Neural cell (in vitro differentiated cells): ENCODE results near the gene BICD1. TPM values are rescaled to one million over a fixed set of nuclear protein-coding genes. Genes with fewer than 3 reads are reported as not detected.

ENCODE experiments used
- H2AFZ ChIP-seq: fragments of 200-600, 300-800 bp; sonication (generic), shearing (Covaris generic); 2 replicates; pipeline ENCODE4 v1.6.0; 2014; ENCODE audit warnings: low read depth, mild to moderate bottlenecking, antibody characterized with exemption, low read length, moderate library complexity
- H3F3A ChIP-seq: fragments of 200-600 bp; shearing (Covaris generic); 2 replicates; pipeline ENCODE4 v1.6.1; 2016; ENCODE audit warnings: mild to moderate bottlenecking, moderate library complexity, mixed read lengths, antibody characterized with exemption, low read length; ENCODE audit not compliant: insufficient read depth, poor library complexity, severe bottlenecking
- H3K27ac ChIP-seq: fragments of 200-600, 300-800 bp; sonication (generic), shearing (Covaris generic); 2 replicates; pipeline ENCODE4 v1.5.1; 2014; ENCODE audit warnings: mild to moderate bottlenecking, low read length, moderate library complexity
- H3K27me3 ChIP-seq: fragments of 300-800, 200-600 bp; sonication (generic), shearing (Covaris generic); 2 replicates; pipeline ENCODE4 v1.6.0; 2014; ENCODE audit warnings: mild to moderate bottlenecking, low read depth, low read length, moderate library complexity; ENCODE audit not compliant: insufficient read depth
- H3K36me3 ChIP-seq: fragments of 300-800, 200-600 bp; sonication (generic), shearing (Covaris generic); 2 replicates; pipeline ENCODE4 v1.5.1; 2014; ENCODE audit warnings: mild to moderate bottlenecking, antibody characterized with exemption, low read length, moderate library complexity; ENCODE audit not compliant: insufficient read depth
- H3K4me2 ChIP-seq: fragments of 300-800, 200-600 bp; sonication (generic), shearing (Covaris generic); 2 replicates; pipeline ENCODE4 v1.6.0; 2014; ENCODE audit warnings: mild to moderate bottlenecking, low read length
- H3K4me3 ChIP-seq: fragments of 300-800, 200-600 bp; sonication (generic), shearing (Covaris generic); 2 replicates; pipeline ENCODE4 v1.5.1; 2014; ENCODE audit warnings: mild to moderate bottlenecking, low read length, moderate library complexity
- H3K79me2 ChIP-seq: fragments of 200-600 bp; shearing (Covaris generic); replicated peaks from 2 replicates; pipeline ENCODE4 v1.6.0; 2014; ENCODE audit warnings: mild to moderate bottlenecking, low read length, moderate library complexity; ENCODE audit not compliant: insufficient read depth
- H3K9ac ChIP-seq: fragments of 300-800, 200-600 bp; sonication (generic), shearing (Covaris generic); 2 replicates; pipeline ENCODE4 v1.6.1; 2016; ENCODE audit warnings: mild to moderate bottlenecking, low read length, mixed read lengths
- H3K9me2 ChIP-seq: fragments of 200-600 bp; shearing (Covaris generic); 2 replicates; pipeline ENCODE4 v1.6.1; 2016; ENCODE audit warnings: mild to moderate bottlenecking, low read length, mixed read lengths; ENCODE audit not compliant: insufficient read depth
- H3K9me3 ChIP-seq: fragments of 200-600, 300-800 bp; sonication (generic), shearing (Covaris generic); 2 replicates; pipeline ENCODE4 v1.6.1; 2016; ENCODE audit warnings: mild to moderate bottlenecking, mixed run types, low read length, moderate library complexity, mixed read lengths
- H4K20me1 ChIP-seq: fragments of 200-600 bp; shearing (Covaris generic); 2 replicates; pipeline ENCODE4 v1.6.1; 2016; ENCODE audit warnings: mild to moderate bottlenecking, mixed run types; ENCODE audit not compliant: insufficient read depth
- CTCF ChIP-seq: fragments of 450-650 bp; IDR thresholded peaks from 2 replicates; pipeline ENCODE4 v1.5.1; 2014; ENCODE audit warnings: antibody characterized with exemption, mild to moderate bottlenecking, moderate library complexity; ENCODE audit not compliant: poor library complexity, severe bottlenecking
- EP300 ChIP-seq: fragments of 450-650 bp; conservative IDR thresholded peaks from 2 replicates; pipeline ENCODE4 v1.6.1; 2014; ENCODE audit warnings: antibody characterized with exemption, mild to moderate bottlenecking, moderate library complexity; ENCODE audit not compliant: poor library complexity, severe bottlenecking
- EZH2 ChIP-seq: fragments of 200-600, 300-800 bp; shearing (Covaris generic), sonication (generic); IDR thresholded peaks from 2 replicates; pipeline ENCODE4 v1.6.1; 2014; ENCODE audit warnings: antibody characterized with exemption, low read length, borderline replicate concordance, mild to moderate bottlenecking; ENCODE audit not compliant: insufficient read depth, poor library complexity, severe bottlenecking
- MXI1 ChIP-seq: fragments of 450-650 bp; conservative IDR thresholded peaks from 2 replicates; pipeline ENCODE4 v1.6.1; 2014; ENCODE audit warnings: antibody characterized with exemption, mild to moderate bottlenecking; ENCODE audit not compliant: poor library complexity, severe bottlenecking
- POLR2AphosphoS5 ChIP-seq: IDR thresholded peaks from 2 replicates; pipeline ENCODE4 v1.6.1; 2012
- RAD21 ChIP-seq: fragments of 450-650 bp; conservative IDR thresholded peaks from 2 replicates; pipeline ENCODE4 v1.6.1; 2014; ENCODE audit warnings: antibody characterized with exemption, mild to moderate bottlenecking, moderate library complexity
- REST ChIP-seq: IDR thresholded peaks from 2 replicates; pipeline ENCODE4 v1.6.1; 2012; ENCODE audit warnings: borderline replicate concordance
- SMC3 ChIP-seq: fragments of 450-650 bp; conservative IDR thresholded peaks from 2 replicates; pipeline ENCODE4 v1.6.1; 2014; ENCODE audit warnings: antibody characterized with exemption, mild to moderate bottlenecking, moderate library complexity; ENCODE audit not compliant: poor library complexity
- TAF1 ChIP-seq: IDR thresholded peaks from 2 replicates; pipeline ENCODE4 v1.6.1; 2012; ENCODE audit warnings: low read depth
- polyA plus RNA-seq: library from polyadenylated mRNA; depleted of rRNA; stranded (reverse); fragments of >200 nt; gene quantifications from 2 replicates; pipeline ENCODE4 v1.2.3, GENCODE V29; 2014

BICD1 gene
- polyA plus RNA-seq, 1 donor from 2014 or later, result 41.1 TPM

- Histone ChIP-seq H3F3A (no peaks in the 10 kb centered on the region), H3K9me3 (no peaks in the 10 kb centered on the region), H4K20me1 (no peaks in the 10 kb centered on the region), H3K27me3 (no peaks in the 10 kb centered on the region), H3K4me2 (no peak overlapping the region), H2AFZ (no peak overlapping the region), H3K9me2 (no peaks in the 10 kb centered on the region), H3K4me3 (no peak overlapping the region), H3K36me3 (no peaks in the 10 kb centered on the region), H3K9ac (no peak overlapping the region), H3K79me2 (no peaks in the 10 kb centered on the region), H3K27ac (no peak overlapping the region)
- TF ChIP-seq EP300, result no peak
- no peak for TF ChIP-seq RAD21
These were observed 43.8 kb upstream of the BICD1 start for GRCh38 chr12:32062881-32063280.

- no peaks in the 10 kb centered on the region for H3K36me3 ChIP-seq
- no peaks in the 10 kb centered on the region for H3K79me2 ChIP-seq
- H3K4me2 ChIP-seq, result no peak overlapping the region
- no peak overlapping the region for H3K27ac ChIP-seq
- no peak overlapping the region for H3K9ac ChIP-seq
- H3K9me2 ChIP-seq, result no peaks in the 10 kb centered on the region
- H4K20me1 ChIP-seq, result no peaks in the 10 kb centered on the region
- H2AFZ ChIP-seq, result no peak overlapping the region
- no peaks in the 10 kb centered on the region for H3K9me3 ChIP-seq
- TF ChIP-seq MXI1, result no peak
- no peak for TF ChIP-seq RAD21
- no peak for TF ChIP-seq EP300
- TF ChIP-seq EZH2, result no peak
- no peak for TF ChIP-seq TAF1
- TF ChIP-seq REST, result no peak
- no peak for TF ChIP-seq SMC3
- TF ChIP-seq POLR2AphosphoS5, result no peak
- no peak for TF ChIP-seq CTCF
- H3K27me3 ChIP-seq, result no peaks in the 10 kb centered on the region
- no peak overlapping the region for H3K4me3 ChIP-seq
- H3F3A ChIP-seq, result no peaks in the 10 kb centered on the region
These were observed 42.9 kb upstream of the BICD1 start for GRCh38 chr12:32063796-32064195.

GRCh38 chr12:32066206-32066605 lies 40.4 kb upstream of the BICD1 start:
- Histone ChIP-seq H3F3A (no peaks in the 10 kb centered on the region), H3K27me3 (no peaks in the 10 kb centered on the region), H3K4me2 (no peak overlapping the region), H2AFZ (no peak overlapping the region), H3K9ac (no peak overlapping the region), H3K79me2 (no peaks in the 10 kb centered on the region), H3K4me3 (no peak overlapping the region), H4K20me1 (no peaks in the 10 kb centered on the region), H3K9me2 (no peaks in the 10 kb centered on the region), H3K9me3 (no peaks in the 10 kb centered on the region), H3K36me3 (no peaks in the 10 kb centered on the region), H3K27ac (no peak overlapping the region)
- TF ChIP-seq RAD21, result no peak
- TF ChIP-seq MXI1, result no peak
- TF ChIP-seq EP300, result no peak
- no peak for TF ChIP-seq SMC3
